IgD-negative memory B cell (primary cell): ENCODE data around the gene ZDHHC16. TPM values are rescaled to one million over a fixed set of nuclear protein-coding genes. Genes with fewer than 3 reads are reported as not detected.
"Not testable (repeated sequence)": the region's sequence is repeated elsewhere in the genome, so short reads cannot be mapped to it uniquely, and the experiment has no call there.

Experiments
- H3K27ac Mint-ChIP-seq, 3 donors: one replicate each; pipeline ENCODE4 v1.8.0; 2020 to 2022; ENCODE audit warnings: mild to moderate bottlenecking in 3 of 3, mixed read lengths in 3 of 3, moderate library complexity in 1 of 3
- H3K27me3 Mint-ChIP-seq: one replicate; pipeline ENCODE4 v1.8.0; 2021; ENCODE audit warnings: mixed read lengths
- H3K36me3 Mint-ChIP-seq: one replicate; pipeline ENCODE4 v1.8.0; 2020; ENCODE audit warnings: mild to moderate bottlenecking, mixed read lengths
- H3K4me1 Mint-ChIP-seq, 3 donors: one replicate each; pipeline ENCODE4 v1.8.0; 2020 to 2022; ENCODE audit warnings: mixed read lengths in 3 of 3, mild to moderate bottlenecking in 1 of 3
- H3K4me3 Mint-ChIP-seq, 4 donors: one replicate each; pipeline ENCODE4 v1.8.0; 2020 to 2022; ENCODE audit warnings: mild to moderate bottlenecking in 4 of 4, mixed read lengths in 4 of 4, moderate library complexity in 3 of 4
- H3K9me3 Mint-ChIP-seq, 3 donors: one replicate each; pipeline ENCODE4 v1.8.0; 2020 to 2021; ENCODE audit warnings: mixed read lengths in 3 of 3, mild to moderate bottlenecking in 1 of 3
- polyA plus RNA-seq: library from polyadenylated mRNA; unstranded; fragments of 300-500 nt; fragmentation: Illumina TruSeq; gene quantifications from one replicate; pipeline ENCODE4 v1.2.3, GENCODE V29; 2021

ZDHHC16 gene
- 23.3 TPM for polyA plus RNA-seq

DNA sequence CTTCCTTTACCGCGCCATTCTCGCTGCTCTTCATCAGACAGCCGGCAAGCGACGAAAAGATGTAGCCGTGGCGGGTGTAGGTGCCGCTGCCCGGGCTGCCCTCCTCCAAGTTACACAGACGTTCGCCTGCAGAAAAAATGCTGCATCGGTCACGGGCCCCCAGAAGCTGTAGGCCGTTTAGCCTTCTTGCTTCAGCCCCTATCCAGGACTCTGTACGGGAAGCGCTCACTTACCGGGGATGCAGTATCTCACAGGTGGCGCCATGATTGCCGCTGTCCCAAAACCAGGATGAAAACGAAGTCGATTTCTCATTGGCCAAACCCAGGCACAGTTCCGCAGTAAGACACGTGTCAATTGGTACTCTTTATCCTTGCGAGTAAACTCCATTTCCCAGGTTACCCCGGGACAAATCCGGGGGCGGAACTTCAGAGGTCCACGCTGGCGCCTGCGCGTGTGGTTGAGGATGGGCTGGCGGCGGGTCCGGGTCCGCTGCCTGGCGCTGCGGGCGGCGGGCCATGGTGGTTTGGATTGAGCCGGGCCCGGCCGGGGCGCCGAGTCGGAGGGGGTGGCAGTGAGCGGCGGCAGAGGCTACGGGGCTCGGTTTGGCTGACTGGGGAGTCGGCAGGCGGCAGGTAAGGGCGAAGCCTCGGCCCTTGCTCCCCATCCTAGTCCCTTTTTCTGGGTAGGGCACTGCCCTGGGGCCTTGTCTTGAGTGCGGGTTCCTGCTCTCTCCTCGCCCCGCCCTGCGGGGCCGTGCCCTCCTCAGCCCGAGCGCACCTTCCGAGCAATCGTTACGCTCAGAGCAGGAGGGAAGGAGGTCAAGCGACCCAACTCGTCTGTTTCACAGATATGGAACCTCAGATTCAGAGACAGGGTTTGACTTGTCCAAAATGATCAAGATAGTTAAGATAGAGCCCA lies at the start of gene ZDHHC16, which contains the start of gene EXOSC1:
Gene ZDHHC16, plus strand, starts transcription at position 454 of the 918 bp plus-strand sequence. CDS start 5,501 bp downstream, outside the sequence.
Gene EXOSC1, minus strand, starts transcription at position 285 of the 918 bp plus-strand sequence. Its CDS starts 21 bp downstream, at position 264.
- peaks cover 3% of the 10 kb centered on the region for H3K36me3 Mint-ChIP-seq
- peaks cover 23 to 41% (median 31%) of the 10 kb centered on the region in 3 donors for H3K4me1 Mint-ChIP-seq
- peak within 1 kb of the TSS; percentile 99 to 100 (median 99) for H3K4me3 Mint-ChIP-seq
- H3K27ac Mint-ChIP-seq, result peak within 1 kb of the TSS; percentile 90 to 96 (median 93)
- no peaks in the 10 kb centered on the region for H3K27me3 Mint-ChIP-seq
- H3K9me3 Mint-ChIP-seq, result no peaks in the 10 kb centered on the region

DNA sequence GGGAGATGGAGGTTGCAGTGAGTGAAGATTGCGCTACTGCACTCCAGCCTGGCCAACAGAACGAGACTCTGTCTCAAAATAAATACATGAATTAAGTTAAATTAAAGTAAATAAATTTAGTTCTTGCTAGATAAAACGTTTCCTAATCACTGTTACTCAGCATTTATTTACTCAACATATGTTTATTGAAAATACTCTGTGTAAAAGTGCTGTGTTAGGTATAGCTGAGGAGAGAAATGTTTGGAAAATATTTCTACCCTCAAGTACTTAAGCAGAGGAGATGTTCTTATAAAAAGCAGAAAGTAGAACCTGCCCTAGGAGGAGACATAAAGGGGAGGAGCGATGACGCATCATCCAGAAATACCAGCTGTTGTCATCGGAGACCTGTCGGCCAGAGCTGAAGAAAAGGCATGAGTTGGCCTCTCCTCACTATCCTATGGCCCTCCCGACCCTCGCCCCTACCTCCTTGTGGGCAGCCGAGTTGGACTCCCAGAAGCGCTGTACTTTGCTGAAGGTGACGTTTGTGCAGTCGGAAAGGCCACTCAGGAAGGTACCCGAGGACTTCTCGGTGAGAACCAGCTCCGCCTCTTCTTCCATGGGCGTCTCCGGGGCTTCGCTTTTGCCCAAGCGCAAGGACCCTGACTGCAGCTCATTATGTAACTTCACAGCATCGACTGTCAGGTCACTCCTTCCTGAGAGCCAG lies 46.0 kb upstream of the ZDHHC16 start:
- Mint-ChIP-seq H3K27me3 (no peaks in the 10 kb centered on the region), H3K9me3 (no peaks in the 10 kb centered on the region), H3K27ac (peak overlapping the region; percentile 83 to 99 (median 98)), H3K36me3 (no peaks in the 10 kb centered on the region), H3K4me1 (peaks cover 13 to 18% (median 14%) of the 10 kb centered on the region in 3 donors), H3K4me3 (peak overlapping the region; percentile 87 to 99 (median 97))

- Mint-ChIP-seq H3K4me1 (peaks cover 13 to 17% (median 13%) of the 10 kb centered on the region in 3 donors), H3K9me3 (no peaks in the 10 kb centered on the region), H3K27me3 (no peaks in the 10 kb centered on the region), H3K27ac (peak within 1 kb of the TSS; percentile 83 to 99 (median 98)), H3K36me3 (no peaks in the 10 kb centered on the region), H3K4me3 (peak within 1 kb of the TSS; percentile 87 to 99 (median 97))
These were observed 45.1 kb upstream of the ZDHHC16 start, which contains the start of gene RRP12 for GRCh38 chr10:97400665-97401454. Gene RRP12 (minus strand): TSS chr10:97401340. CDS start chr10:97401231, 109 bp downstream.

- Mint-ChIP-seq H3K27me3 (no peaks in the 10 kb centered on the region), H3K9me3 (no peaks in the 10 kb centered on the region), H3K36me3 (no peaks in the 10 kb centered on the region), H3K4me1 (peaks cover 11 to 14% (median 13%) of the 10 kb centered on the region in 3 donors), H3K27ac (peak overlapping the region; percentile 83 to 99 (median 98)), H3K4me3 (peak overlapping the region; percentile 87 to 99 (median 97))
These were observed 44.5 kb upstream of the ZDHHC16 start for GRCh38 chr10:97401455-97401919.

GRCh38 chr10:97404044-97404443 lies 41.9 kb upstream of the ZDHHC16 start:
- no peak overlapping the region for H3K4me3 Mint-ChIP-seq
- no peak overlapping the region for H3K27ac Mint-ChIP-seq
- no peaks in the 10 kb centered on the region for H3K9me3 Mint-ChIP-seq
- peaks cover 13 to 20% (median 18%) of the 10 kb centered on the region in 3 donors for H3K4me1 Mint-ChIP-seq
- no peaks in the 10 kb centered on the region for H3K36me3 Mint-ChIP-seq
- H3K27me3 Mint-ChIP-seq, result no peaks in the 10 kb centered on the region

DNA sequence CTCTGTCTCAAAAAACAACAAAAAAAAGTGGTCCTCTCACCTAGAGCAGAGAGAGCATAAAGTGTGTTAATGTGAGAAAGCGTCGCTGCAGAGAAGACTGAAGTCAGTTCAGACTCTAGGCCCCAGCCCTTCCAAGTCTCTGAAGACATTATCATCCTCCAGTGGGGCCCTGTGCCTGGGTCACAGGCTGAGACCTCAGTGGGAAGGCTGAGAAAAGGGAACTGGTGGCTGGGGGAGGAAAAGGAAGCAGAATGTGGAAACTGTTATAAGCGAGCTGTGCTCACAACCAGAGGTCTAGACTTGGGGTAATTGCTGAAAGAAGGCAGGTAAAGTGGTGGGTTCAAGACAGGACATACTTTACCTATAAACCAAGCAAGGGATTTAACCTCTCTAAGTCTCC lies 39.9 kb upstream of the ZDHHC16 start:
- H3K4me1 Mint-ChIP-seq, result peaks cover 7 to 11% (median 9%) of the 10 kb centered on the region in 3 donors
- no peaks in the 10 kb centered on the region for H3K9me3 Mint-ChIP-seq
- peak overlapping the region in 2 of 4 donors; percentile 58 to 65 for H3K4me3 Mint-ChIP-seq
- peak overlapping the region in 1 of 3 donors; percentile 71 for H3K27ac Mint-ChIP-seq
- H3K27me3 Mint-ChIP-seq, result no peaks in the 10 kb centered on the region
- no peaks in the 10 kb centered on the region for H3K36me3 Mint-ChIP-seq

DNA sequence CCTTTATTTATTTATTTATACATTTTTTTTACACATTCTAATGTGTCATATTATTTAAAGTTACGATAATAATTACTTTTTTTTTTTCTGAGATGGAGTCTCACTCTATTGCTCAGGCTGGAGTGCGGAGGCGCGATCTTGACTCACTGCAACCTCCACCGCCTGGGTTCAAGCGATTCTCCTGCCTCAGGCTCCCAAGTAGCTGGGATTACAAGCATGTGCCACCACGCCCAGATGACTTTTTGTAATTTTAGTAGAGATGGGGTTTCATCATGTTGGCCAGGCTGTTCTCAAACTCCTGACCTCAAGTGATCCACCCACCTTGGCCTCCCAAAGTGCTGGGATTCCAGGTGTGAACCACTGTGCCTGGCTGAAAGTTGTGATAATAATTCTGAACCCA lies 39.5 kb upstream of the ZDHHC16 start:
- H3K27ac Mint-ChIP-seq, H3K4me3 Mint-ChIP-seq, H3K9me3 Mint-ChIP-seq, H3K4me1 Mint-ChIP-seq, H3K36me3 Mint-ChIP-seq, H3K27me3 Mint-ChIP-seq: not testable (repeated sequence)

DNA sequence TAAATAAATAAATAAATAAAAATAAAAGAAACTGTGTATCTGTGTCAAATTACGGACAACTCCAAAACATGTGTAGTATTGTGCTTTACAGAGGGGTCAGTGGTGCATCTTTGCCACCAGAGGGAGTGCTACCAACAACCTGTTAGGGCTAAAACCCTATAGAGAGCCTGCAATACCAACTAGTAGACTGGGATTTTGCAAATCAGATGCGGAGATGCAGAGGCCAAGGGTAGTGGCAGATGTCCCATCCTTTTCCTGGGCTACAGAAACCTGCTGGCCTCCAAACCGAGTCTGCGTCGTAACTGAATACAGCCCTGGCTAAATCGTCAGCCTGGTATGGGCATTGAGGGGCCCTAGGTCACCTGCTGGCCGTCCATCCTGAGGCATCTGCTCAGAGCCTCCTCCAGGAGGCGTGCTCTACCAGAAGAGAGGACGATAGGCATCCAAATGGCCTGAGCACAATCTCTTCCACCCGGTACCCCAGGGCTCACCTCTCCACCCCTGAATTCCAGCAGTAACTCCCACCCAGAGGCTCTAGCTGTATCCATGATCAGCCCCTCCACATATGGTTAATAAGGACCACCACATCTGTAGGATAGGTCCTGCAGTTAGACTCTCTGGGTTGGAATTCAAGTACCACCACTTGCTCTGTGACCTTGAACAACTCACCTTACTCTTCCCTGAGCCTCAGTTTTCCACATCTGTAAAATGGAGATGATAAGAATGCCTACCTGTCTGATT lies 38.6 kb upstream of the ZDHHC16 start:
- peak overlapping the region in 2 of 4 donors; percentile 69 to 77 for H3K4me3 Mint-ChIP-seq
- H3K27me3 Mint-ChIP-seq, result no peaks in the 10 kb centered on the region
- no peaks in the 10 kb centered on the region for H3K9me3 Mint-ChIP-seq
- H3K36me3 Mint-ChIP-seq, result peaks cover 2% of the 10 kb centered on the region
- H3K4me1 Mint-ChIP-seq, result peaks cover 5 to 8% (median 6%) of the 10 kb centered on the region in 3 donors
- H3K27ac Mint-ChIP-seq, result peak overlapping the region in 1 of 3 donors; percentile 6

- H3K27ac Mint-ChIP-seq, result no peak overlapping the region
- H3K4me1 Mint-ChIP-seq, result peaks cover 5 to 7% (median 6%) of the 10 kb centered on the region in 3 donors
- no peaks in the 10 kb centered on the region for H3K27me3 Mint-ChIP-seq
- H3K4me3 Mint-ChIP-seq, result peak overlapping the region in 1 of 4 donors; percentile 77
- H3K9me3 Mint-ChIP-seq, result no peaks in the 10 kb centered on the region
- peaks cover 2% of the 10 kb centered on the region for H3K36me3 Mint-ChIP-seq
These were observed 38.1 kb upstream of the ZDHHC16 start for GRCh38 chr10:97407952-97408248.

DNA sequence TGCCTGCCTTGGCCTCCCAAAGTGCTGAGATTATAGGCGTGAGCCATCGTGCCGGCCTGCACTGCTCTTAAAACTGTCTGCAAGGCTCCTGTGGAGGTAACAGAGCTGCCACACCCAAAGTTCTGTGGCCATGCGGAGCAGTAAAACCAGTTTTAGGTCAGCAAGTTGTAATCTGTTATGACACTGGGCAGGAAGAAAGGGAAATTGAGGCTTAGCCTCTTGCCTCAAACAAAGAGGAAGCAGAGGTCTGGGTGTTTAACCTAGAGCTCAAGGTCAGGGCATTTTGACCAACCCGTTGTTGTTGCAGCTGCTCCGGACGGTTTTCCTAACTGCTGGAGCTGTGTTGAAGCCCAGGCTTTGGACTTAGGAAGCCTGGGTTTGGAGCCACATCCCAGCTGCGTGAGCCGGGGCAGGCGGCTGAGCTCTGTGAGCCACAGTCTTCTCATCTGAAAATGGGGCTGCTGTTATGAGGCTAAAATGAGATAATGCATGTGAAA lies 37.4 kb upstream of the ZDHHC16 start:
- H3K9me3 Mint-ChIP-seq, result no peaks in the 10 kb centered on the region
- no peaks in the 10 kb centered on the region for H3K27me3 Mint-ChIP-seq
- peaks cover 6 to 8% (median 7%) of the 10 kb centered on the region in 3 donors for H3K4me1 Mint-ChIP-seq
- H3K27ac Mint-ChIP-seq, result no peak overlapping the region
- no peak overlapping the region for H3K4me3 Mint-ChIP-seq
- H3K36me3 Mint-ChIP-seq, result peaks cover 2% of the 10 kb centered on the region

GRCh38 chr10:97411406-97411805 lies 34.6 kb upstream of the ZDHHC16 start:
- no peak overlapping the region for H3K4me3 Mint-ChIP-seq
- H3K27ac Mint-ChIP-seq, result no peak overlapping the region
- H3K27me3 Mint-ChIP-seq, result no peaks in the 10 kb centered on the region
- peaks cover 2% of the 10 kb centered on the region for H3K36me3 Mint-ChIP-seq
- H3K4me1 Mint-ChIP-seq, result peaks cover 6 to 13% (median 7%) of the 10 kb centered on the region in 3 donors
- no peaks in the 10 kb centered on the region for H3K9me3 Mint-ChIP-seq

GRCh38 chr10:97412891-97413304 lies 33.1 kb upstream of the ZDHHC16 start:
- Mint-ChIP-seq H3K27me3 (no peaks in the 10 kb centered on the region), H3K4me3 (no peak overlapping the region), H3K9me3 (no peaks in the 10 kb centered on the region), H3K36me3 (peaks cover 2% of the 10 kb centered on the region), H3K27ac (no peak overlapping the region), H3K4me1 (peaks cover 7 to 14% (median 8%) of the 10 kb centered on the region in 3 donors)

DNA sequence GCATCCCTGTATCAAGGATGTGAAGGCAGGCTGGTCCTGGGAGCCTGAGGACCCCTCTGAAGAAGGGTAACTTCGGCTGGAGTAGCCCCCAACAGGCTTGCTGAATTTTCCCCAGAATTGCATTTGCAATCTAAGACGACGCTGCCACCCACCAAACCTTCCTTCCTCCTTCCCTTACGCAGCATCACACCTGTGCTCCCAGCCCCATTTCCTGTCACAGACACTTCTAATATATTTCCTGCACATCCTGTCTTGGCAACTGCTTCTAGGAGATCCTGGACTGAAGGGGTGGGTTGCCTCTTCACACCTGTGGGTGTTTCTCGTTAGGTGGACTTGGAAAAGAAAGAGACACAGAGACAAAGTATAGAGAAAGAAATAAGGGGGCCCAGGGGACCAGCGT lies 29.4 kb upstream of the ZDHHC16 start:
- H3K9me3 Mint-ChIP-seq, result no peaks in the 10 kb centered on the region
- peaks cover 13 to 22% (median 15%) of the 10 kb centered on the region in 3 donors for H3K4me1 Mint-ChIP-seq
- H3K27me3 Mint-ChIP-seq, result no peaks in the 10 kb centered on the region
- peak overlapping the region in 1 of 3 donors; percentile 78 for H3K27ac Mint-ChIP-seq
- no peaks in the 10 kb centered on the region for H3K36me3 Mint-ChIP-seq
- peak overlapping the region in 1 of 4 donors; percentile 62 for H3K4me3 Mint-ChIP-seq

- peak overlapping the region in 1 of 4 donors; percentile 72 for H3K4me3 Mint-ChIP-seq
- peak overlapping the region in 2 of 3 donors; percentile 23 to 61 for H3K27ac Mint-ChIP-seq
- not testable (repeated sequence) for H3K9me3 Mint-ChIP-seq, H3K36me3 Mint-ChIP-seq, H3K27me3 Mint-ChIP-seq
- peaks cover 20 to 28% (median 27%) of the 10 kb centered on the region in 3 donors for H3K4me1 Mint-ChIP-seq
These were observed 22.2 kb upstream of the ZDHHC16 start for GRCh38 chr10:97423757-97424098.
